ENCODE results near the gene CKS1B.
"Not testable (repeated sequence)": the region's sequence is repeated elsewhere in the genome, so short reads cannot be mapped to it uniquely, and the experiment has no call there.

The CKS1B gene

DNA sequence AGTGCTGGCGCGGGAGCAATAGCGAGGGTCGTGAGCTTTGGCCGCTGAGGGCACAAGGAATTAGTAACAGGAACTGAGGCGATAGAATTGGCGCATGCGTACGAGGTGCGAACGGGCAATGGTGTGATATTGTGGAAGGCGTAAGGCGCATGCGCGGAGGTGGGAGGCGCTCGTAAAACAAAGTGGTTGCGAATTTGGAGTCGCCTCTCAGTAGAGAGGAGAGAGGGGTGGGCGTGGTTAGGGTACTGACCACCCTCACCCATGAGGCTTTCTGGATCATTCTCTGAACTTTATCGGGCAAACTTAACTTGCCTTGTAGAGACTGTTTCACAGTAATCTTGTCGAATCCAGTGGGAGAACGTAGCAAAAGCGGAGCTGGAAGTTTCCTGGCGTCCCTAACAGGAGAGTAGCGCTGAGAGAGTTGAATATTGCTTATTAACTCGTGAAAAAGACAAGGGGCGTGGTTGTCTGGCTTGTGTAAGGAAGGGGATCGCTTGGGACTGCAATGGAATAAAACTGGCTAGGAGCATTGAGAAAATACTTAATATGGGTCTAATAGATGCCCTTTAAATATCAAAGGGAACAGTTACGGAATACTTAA, 427 bp downstream of the CKS1B start:
- H2AFZ ChIP-seq (ENCODE audit: low read length) = peak overlapping the region; percentile 21; the same call in 1 of the 2 replicates
- no peaks in the 10 kb centered on the region for H3K9me2 ChIP-seq (replicated peaks; ENCODE audit: insufficient read depth, low read length)
- H3K9me3 ChIP-seq (replicated peaks; ENCODE audit: insufficient read depth, low read length) = no peaks in the 10 kb centered on the region
- H4K20me1 ChIP-seq (ENCODE audit: insufficient read depth, low read length) = no peaks in the 10 kb centered on the region
- H3K4me2 ChIP-seq (ENCODE audit: low read depth, low read length) = peak overlapping the region; percentile 73
- H3K27ac ChIP-seq (ENCODE audit: low read length) = peak overlapping the region; percentile 90
- TF ChIP-seq, protein P1, sequence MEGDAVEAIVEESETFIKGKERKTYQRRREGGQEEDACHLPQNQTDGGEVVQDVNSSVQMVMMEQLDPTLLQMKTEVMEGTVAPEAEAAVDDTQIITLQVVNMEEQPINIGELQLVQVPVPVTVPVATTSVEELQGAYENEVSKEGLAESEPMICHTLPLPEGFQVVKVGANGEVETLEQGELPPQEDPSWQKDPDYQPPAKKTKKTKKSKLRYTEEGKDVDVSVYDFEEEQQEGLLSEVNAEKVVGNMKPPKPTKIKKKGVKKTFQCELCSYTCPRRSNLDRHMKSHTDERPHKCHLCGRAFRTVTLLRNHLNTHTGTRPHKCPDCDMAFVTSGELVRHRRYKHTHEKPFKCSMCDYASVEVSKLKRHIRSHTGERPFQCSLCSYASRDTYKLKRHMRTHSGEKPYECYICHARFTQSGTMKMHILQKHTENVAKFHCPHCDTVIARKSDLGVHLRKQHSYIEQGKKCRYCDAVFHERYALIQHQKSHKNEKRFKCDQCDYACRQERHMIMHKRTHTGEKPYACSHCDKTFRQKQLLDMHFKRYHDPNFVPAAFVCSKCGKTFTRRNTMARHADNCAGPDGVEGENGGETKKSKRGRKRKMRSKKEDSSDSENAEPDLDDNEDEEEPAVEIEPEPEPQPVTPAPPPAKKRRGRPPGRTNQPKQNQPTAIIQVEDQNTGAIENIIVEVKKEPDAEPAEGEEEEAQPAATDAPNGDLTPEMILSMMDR (IDR thresholded peaks at IDR 0.05; ENCODE audit: low read length) = no peak
- TF ChIP-seq EZH2phosphoT487 (IDR thresholded peaks at IDR 0.05; ENCODE audit: low read length) (no peak), EZH2 (optimal IDR thresholded peaks at IDR 0.05; ENCODE audit: low read depth, low read length) (no peak)
- H3F3A ChIP-seq (ENCODE audit: insufficient read depth, low read length) = peaks cover 44% of the 10 kb centered on the region
- peak overlapping the region; percentile 69 for H3K4me3 ChIP-seq (ENCODE audit: low read length)
- H3K4me1 ChIP-seq (ENCODE audit: low read length) = peaks cover 32% of the 10 kb centered on the region
- peaks cover 9% of the 10 kb centered on the region for H3K36me3 ChIP-seq (replicated peaks; ENCODE audit: insufficient read depth, low read length)
- DNase-seq = peak; percentile 99
- no peaks in the 10 kb centered on the region for H3K27me3 ChIP-seq (replicated peaks; ENCODE audit: insufficient read depth, low read length)
- H3K9ac ChIP-seq (ENCODE audit: low read length) = peak overlapping the region; percentile 86
- peaks cover 87% of the 10 kb centered on the region for H3K79me2 ChIP-seq (ENCODE audit: low read length)

DNA sequence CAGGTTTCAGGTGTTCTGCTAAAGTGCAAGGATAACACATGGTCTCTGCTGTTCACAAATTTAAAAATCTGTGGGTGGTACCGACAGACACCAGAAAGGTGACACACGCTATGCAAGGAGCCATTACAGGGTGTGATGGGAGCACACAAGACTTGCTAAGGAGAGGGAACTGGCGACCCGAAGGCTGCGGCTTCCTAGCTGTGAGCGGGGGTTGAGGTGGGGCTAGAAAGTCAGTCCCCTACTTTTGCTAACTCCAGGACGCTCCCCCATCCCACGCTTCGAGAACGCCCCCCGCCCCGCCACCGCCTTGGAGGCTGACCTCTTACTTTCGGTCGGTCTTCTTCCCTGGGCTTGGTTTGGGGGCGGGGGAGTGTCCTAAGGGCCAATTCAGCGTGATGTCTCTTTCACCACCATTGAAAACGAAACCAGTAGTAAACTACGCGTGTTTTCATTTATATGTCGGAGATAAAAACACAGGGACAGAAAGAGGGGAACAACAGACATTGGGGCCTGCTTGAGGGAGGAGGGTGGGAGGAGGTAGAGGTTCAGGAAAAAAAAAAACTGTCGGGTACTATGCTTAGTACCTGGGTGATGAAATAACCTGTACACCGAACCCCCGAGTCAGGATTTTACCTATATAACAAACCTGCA, 1.1 kb downstream of the CKS1B start:
- Histone ChIP-seq H3K4me2 (ENCODE audit: low read depth, low read length) (peak overlapping the region; percentile 73), H4K20me1 (ENCODE audit: insufficient read depth, low read length) (no peaks in the 10 kb centered on the region), H3K4me3 (ENCODE audit: low read length) (peak overlapping the region; percentile 69), H2AFZ (ENCODE audit: low read length) (0 out of 2 replicates have a peak overlapping the region, but pooled peaks have one; percentile 0), H3K27ac (ENCODE audit: low read length) (peak overlapping the region; percentile 90), H3K79me2 (ENCODE audit: low read length) (peaks cover 84% of the 10 kb centered on the region), H3K9me3 (replicated peaks; ENCODE audit: insufficient read depth, low read length) (no peaks in the 10 kb centered on the region), H3F3A (ENCODE audit: insufficient read depth, low read length) (peaks cover 44% of the 10 kb centered on the region), H3K9ac (ENCODE audit: low read length) (peak overlapping the region; percentile 86), H3K36me3 (replicated peaks; ENCODE audit: insufficient read depth, low read length) (peaks cover 9% of the 10 kb centered on the region), H3K9me2 (replicated peaks; ENCODE audit: insufficient read depth, low read length) (no peaks in the 10 kb centered on the region), H3K4me1 (ENCODE audit: low read length) (peaks cover 28% of the 10 kb centered on the region), H3K27me3 (replicated peaks; ENCODE audit: insufficient read depth, low read length) (no peaks in the 10 kb centered on the region)
- TF ChIP-seq, protein P1 (IDR thresholded peaks at IDR 0.05; ENCODE audit: low read length) = no peak
- TF ChIP-seq EZH2phosphoT487 (IDR thresholded peaks at IDR 0.05; ENCODE audit: low read length) (no peak), EZH2 (optimal IDR thresholded peaks at IDR 0.05; ENCODE audit: low read depth, low read length) (no peak)
- DNase-seq = peak; percentile 92

DNA sequence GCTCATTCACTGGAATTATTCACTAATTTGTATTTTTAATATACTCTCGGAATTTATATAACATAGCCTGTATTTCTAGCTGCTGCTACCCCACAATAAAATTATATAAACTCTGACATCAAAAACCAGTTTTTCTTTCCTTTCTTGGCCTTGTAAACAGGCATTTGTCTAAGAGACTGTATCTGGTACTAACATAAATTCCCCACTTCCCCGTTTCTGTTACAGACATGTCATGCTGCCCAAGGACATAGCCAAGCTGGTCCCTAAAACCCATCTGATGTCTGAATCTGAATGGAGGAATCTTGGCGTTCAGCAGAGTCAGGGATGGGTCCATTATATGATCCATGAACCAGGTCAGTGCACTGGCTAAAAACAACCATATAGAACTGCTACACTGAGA, 3.3 kb downstream of the CKS1B start:
- H3K27ac ChIP-seq (ENCODE audit: low read length); H3K9ac ChIP-seq (ENCODE audit: low read length): not testable (repeated sequence)

DNA sequence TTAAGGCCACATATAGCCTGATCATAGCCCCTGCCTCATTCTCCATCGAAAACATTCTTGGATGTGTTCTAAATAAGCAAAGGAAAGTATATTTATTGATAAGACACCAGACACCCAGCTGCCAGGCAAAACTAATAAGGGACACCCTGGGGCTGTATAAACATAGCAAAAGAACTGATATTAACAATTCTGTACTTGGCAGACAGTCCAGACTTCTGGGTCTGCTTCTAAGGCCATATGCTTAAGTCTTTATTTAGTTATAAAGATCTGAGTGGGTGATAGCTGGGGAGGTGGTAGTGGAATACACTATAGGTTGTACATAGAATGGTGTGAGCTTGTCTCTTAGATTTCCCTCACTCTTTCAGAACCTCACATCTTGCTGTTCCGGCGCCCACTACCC, 3.9 kb downstream of the CKS1B start:
- Histone ChIP-seq H3K79me2 (ENCODE audit: low read length) (peaks cover 79% of the 10 kb centered on the region), H3K4me3 (ENCODE audit: low read length) (no peak overlapping the region), H3K4me1 (ENCODE audit: low read length) (peaks cover 13% of the 10 kb centered on the region), H3K4me2 (ENCODE audit: low read depth, low read length) (no peak overlapping the region), H3K9ac (ENCODE audit: low read length) (no peak overlapping the region), H4K20me1 (ENCODE audit: insufficient read depth, low read length) (no peaks in the 10 kb centered on the region), H3K9me2 (replicated peaks; ENCODE audit: insufficient read depth, low read length) (no peaks in the 10 kb centered on the region), H3K9me3 (replicated peaks; ENCODE audit: insufficient read depth, low read length) (no peaks in the 10 kb centered on the region), H3K36me3 (replicated peaks; ENCODE audit: insufficient read depth, low read length) (peaks cover 9% of the 10 kb centered on the region), H3K27ac (ENCODE audit: low read length) (no peak overlapping the region), H2AFZ (ENCODE audit: low read length) (no peak overlapping the region), H3F3A (ENCODE audit: insufficient read depth, low read length) (peaks cover 54% of the 10 kb centered on the region), H3K27me3 (replicated peaks; ENCODE audit: insufficient read depth, low read length) (no peaks in the 10 kb centered on the region)
- no peak for DNase-seq
- TF ChIP-seq EZH2 (optimal IDR thresholded peaks at IDR 0.05; ENCODE audit: low read depth, low read length) = no peak
- no peak for TF ChIP-seq EZH2phosphoT487 (IDR thresholded peaks at IDR 0.05; ENCODE audit: low read length)
- TF ChIP-seq, protein P1 (IDR thresholded peaks at IDR 0.05; ENCODE audit: low read length) = no peak

More for the DNA sequence above, 3.3 kb downstream of the CKS1B start:
- not testable (repeated sequence) for H2AFZ ChIP-seq (ENCODE audit: low read length); H3K36me3 ChIP-seq (replicated peaks; ENCODE audit: insufficient read depth, low read length); H4K20me1 ChIP-seq (ENCODE audit: insufficient read depth, low read length); H3K9me3 ChIP-seq (replicated peaks; ENCODE audit: insufficient read depth, low read length); H3K4me3 ChIP-seq (ENCODE audit: low read length); DNase-seq; H3K4me2 ChIP-seq (ENCODE audit: low read depth, low read length); H3K9me2 ChIP-seq (replicated peaks; ENCODE audit: insufficient read depth, low read length); H3K27me3 ChIP-seq (replicated peaks; ENCODE audit: insufficient read depth, low read length)
- peaks cover 51% of the 10 kb centered on the region for H3F3A ChIP-seq (ENCODE audit: insufficient read depth, low read length)
- peaks cover 16% of the 10 kb centered on the region for H3K4me1 ChIP-seq (ENCODE audit: low read length)
- peaks cover 83% of the 10 kb centered on the region for H3K79me2 ChIP-seq (ENCODE audit: low read length)
